Astrocyte (in vitro differentiated cells and primary cell): ENCODE results near the gene DNAAF5.

Experiments
- EZH2 ChIP-seq: IDR thresholded peaks from 2 replicates; pipeline ENCODE4 v1.6.1; 2012; ENCODE audit warnings: mild to moderate bottlenecking, low read length, inconsistent platforms; ENCODE audit not compliant: insufficient read depth
- TF ChIP-seq, protein P1 (sequence below): IDR thresholded peaks from 2 replicates; pipeline ENCODE4 v1.5.1; 2011; ENCODE audit warnings: low read depth, mild to moderate bottlenecking, inconsistent platforms, low read length, moderate library complexity; ENCODE audit not compliant: insufficient read depth

DNA sequence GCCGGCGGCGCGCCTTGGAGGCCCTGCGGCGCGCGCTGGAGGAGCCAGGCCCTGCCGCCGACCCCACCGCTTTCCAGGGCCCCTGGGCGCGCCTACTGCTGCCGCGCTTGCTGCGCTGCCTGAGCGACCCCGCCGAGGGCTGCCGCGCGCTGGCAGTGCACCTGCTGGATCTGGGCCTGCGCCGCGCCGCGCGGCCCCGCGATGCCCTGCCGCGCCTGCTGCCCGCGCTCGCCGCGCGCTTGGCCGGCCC lies 280 bp downstream of the DNAAF5 start:
- TF ChIP-seq, protein P1, sequence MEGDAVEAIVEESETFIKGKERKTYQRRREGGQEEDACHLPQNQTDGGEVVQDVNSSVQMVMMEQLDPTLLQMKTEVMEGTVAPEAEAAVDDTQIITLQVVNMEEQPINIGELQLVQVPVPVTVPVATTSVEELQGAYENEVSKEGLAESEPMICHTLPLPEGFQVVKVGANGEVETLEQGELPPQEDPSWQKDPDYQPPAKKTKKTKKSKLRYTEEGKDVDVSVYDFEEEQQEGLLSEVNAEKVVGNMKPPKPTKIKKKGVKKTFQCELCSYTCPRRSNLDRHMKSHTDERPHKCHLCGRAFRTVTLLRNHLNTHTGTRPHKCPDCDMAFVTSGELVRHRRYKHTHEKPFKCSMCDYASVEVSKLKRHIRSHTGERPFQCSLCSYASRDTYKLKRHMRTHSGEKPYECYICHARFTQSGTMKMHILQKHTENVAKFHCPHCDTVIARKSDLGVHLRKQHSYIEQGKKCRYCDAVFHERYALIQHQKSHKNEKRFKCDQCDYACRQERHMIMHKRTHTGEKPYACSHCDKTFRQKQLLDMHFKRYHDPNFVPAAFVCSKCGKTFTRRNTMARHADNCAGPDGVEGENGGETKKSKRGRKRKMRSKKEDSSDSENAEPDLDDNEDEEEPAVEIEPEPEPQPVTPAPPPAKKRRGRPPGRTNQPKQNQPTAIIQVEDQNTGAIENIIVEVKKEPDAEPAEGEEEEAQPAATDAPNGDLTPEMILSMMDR, result no peak
- no peak for TF ChIP-seq EZH2
